Activated CD8-positive, alpha-beta memory T cell treated with anti-CD3 and anti-CD28 coated beads for 1 hour (primary cell): ENCODE measurements around the gene LRRN3.

ENCODE experiments used
- DNase-seq, 2 donors: peaks; one replicate each; pipeline ENCODE4 v3.0.0-alpha.2; 2020; ENCODE audit warnings: low read depth in 1 of 2; ENCODE audit errors: extremely low read depth in 1 of 2

LRRN3 gene

GRCh38 chr7:111076205-111076604 lies 14.7 kb upstream of the LRRN3 start:
- no peak for DNase-seq

- DNase-seq = no peak
Measured at GRCh38 chr7:111077001-111077400, 13.9 kb upstream of the LRRN3 start.

GRCh38 chr7:111080495-111081105 lies 10.3 kb upstream of the LRRN3 start:
- DNase-seq = no peak

DNA sequence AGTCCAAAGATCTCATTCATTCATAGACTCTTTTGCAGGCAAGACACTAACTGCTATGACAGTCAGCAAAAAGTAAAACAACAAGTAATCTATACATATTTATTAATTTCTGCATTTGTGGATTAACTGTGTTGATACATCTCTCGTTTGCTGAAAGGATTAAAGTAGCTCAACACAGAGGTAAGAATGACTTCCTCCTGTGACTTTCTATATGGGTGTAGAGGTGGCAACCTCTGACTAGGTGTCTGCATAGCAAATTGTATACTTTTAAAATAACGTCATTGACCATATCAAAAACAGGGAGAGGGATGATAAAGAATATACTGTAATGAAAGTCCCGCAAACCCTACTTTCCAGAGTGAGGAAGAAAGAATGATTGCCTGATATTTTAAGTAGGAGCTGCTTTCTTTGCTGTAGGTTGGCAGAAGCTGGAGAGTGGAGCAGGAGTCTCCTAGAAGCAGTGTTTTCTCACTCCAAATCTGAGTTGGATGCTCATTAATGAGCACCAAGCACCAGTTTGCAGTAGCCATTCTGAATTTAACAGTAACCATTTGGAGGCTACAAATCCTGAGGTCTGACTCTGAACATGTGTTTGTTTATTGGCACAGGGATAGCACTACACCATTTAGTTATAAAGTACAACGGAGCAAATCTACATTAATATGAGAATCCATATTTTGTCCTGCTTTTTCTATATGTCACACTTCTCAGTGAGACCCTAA lies 9.2 kb upstream of the LRRN3 start:
- no peak for DNase-seq

DNA sequence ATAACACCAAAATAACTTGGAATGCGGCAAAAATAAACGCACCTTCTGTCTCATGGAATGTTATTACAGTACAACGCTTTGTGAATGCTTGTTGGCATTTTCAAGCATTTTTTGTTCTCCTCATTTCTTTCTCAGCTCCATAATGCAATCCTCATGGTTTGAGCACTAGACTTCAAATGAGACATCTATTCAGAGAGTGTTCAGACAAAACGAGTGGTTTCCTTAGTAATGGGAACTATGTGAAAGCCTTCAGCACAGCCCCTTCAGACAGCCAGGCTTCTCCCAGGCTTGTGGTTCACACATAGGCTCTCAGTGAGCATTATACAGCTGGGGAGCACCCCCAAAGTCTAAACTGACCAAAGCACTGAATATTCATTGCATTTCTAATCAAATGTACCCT lies 8.6 kb upstream of the LRRN3 start:
- no peak for DNase-seq

GRCh38 chr7:111083413-111083812 lies 7.5 kb upstream of the LRRN3 start:
- no peak for DNase-seq

DNA sequence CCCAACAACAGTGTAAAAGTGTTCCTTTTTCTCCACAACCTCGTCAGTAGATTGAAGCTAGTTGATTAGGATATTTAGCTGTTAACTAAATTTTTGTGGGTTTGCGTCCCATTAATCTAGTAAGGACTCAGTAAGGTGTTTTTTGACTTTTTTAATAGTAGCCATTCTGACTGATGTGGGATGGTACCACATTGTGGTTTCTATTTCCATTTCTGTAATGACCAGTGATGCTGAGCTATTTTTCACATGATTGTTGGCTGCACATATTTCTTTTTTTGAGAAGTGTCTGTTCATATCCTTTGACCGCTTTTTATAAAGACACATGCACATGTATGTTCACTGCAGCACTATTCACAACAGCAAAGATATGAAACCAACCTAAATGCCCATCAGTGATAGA lies 5.6 kb upstream of the LRRN3 start:
- DNase-seq = no peak

DNA sequence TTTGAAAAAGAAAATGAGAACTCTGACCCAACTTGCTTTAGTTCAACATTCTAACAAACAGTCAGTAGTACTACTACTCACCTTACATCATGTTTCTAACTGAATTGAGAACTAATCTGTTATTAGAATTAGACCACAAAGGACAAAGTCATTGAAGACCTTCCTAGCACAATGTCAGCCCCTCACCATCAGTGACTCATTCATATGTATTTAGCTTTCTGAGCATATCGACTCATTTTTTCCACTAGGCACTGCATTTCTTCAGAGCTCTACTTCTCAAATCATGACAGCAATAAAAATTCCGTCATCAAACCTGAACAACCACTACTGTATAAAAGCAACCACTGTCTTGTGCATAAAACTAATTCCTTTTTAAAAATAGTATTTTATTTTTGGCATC lies 4.4 kb upstream of the LRRN3 start:
- DNase-seq = no peak

GRCh38 chr7:111088328-111088727 lies 2.6 kb upstream of the LRRN3 start:
- DNase-seq = no peak

GRCh38 chr7:111089822-111090426 lies 1.0 kb upstream of the LRRN3 start:
- no peak for DNase-seq

DNA sequence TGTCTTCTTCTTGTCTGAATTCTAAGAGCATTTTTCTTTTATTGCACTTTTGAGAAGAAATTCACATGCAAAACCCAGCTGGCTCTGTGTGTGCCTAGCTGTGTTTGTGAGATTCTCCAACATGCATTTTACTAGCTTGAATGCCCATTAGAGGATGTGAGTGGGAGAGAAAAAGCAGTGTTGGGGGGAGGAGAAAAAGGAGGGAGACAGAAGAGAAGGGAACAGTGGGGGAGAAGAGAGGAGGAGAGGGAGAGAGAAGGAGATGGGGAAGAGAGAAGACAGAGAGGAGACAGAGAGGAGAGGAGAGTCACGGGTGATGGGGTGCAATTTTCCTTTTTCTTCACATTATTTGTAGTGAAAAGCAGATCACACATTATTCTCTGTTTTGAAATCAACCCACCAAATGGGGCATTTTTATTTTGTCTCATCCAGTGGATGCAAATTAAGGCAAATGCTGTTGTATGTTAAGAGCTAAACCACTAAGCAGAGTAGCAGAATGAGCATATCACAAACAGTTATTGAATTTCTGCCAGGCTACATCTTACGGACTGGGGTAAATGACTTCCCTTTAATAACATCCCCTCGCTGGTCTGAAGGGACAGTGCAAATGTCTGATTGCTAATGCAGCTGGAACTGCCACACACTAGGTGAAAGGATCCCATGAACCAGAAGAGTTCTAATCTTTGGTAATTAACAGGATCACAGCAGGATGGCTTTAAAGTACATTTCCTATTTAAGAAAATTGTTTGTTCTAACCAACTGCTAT lies 849 bp downstream of the LRRN3 start:
- no peak for DNase-seq

GRCh38 chr7:111092406-111093236 lies 1.7 kb downstream of the LRRN3 start:
- DNase-seq = no peak

GRCh38 chr7:111093496-111093895 lies 2.6 kb downstream of the LRRN3 start:
- no peak for DNase-seq

GRCh38 chr7:111094419-111094818 lies 3.5 kb downstream of the LRRN3 start:
- DNase-seq = no peak

- no peak for DNase-seq
Measured at GRCh38 chr7:111096997-111097396, 6.1 kb downstream of the LRRN3 start.

GRCh38 chr7:111098011-111098925 lies 7.3 kb downstream of the LRRN3 start:
- DNase-seq = peak in 1 of 2 donors; percentile 28

GRCh38 chr7:111098926-111099250 lies 8.0 kb downstream of the LRRN3 start:
- DNase-seq = no peak

- DNase-seq = no peak
Measured at GRCh38 chr7:111101856-111102646, 11.1 kb downstream of the LRRN3 start.

- no peak for DNase-seq
Measured at GRCh38 chr7:111103136-111103535, 12.2 kb downstream of the LRRN3 start.
